Esophagus mucosa (tissue), 1 donor: ENCODE results near the gene NEDD4L. TPM values are rescaled to one million over a fixed set of nuclear protein-coding genes. Genes with fewer than 3 reads are reported as not detected.

Experiments used
- ATAC-seq: fragments of 200-7000 bp; cut with Tn5 transposase; one replicate; pipeline ENCODE4 v1.9.1; 2020
- total RNA-seq: library from RNA; stranded (reverse); gene quantifications from one replicate; pipeline ENCODE4 v1.2.4, GENCODE V29; 2023
- donor health status: DM: yes; HTN: yes; CAD: no.

Gene NEDD4L
- total RNA-seq, 1 donor from 2014 or later: 16.2 TPM

- no peak for ATAC-seq
Observed at GRCh38 chr18:58213440-58213839, 169.4 kb downstream of the NEDD4L start.

- ATAC-seq: no peak
Observed at GRCh38 chr18:58215011-58215410, 171.0 kb downstream of the NEDD4L start.

GRCh38 chr18:58216071-58216481, 172.1 kb downstream of the NEDD4L start:
- peak; percentile 53 for ATAC-seq

GRCh38 chr18:58217052-58217451, 173.0 kb downstream of the NEDD4L start:
- ATAC-seq: no peak

- no peak for ATAC-seq
Observed at GRCh38 chr18:58218117-58218516, 174.1 kb downstream of the NEDD4L start.

GRCh38 chr18:58221060-58221725, 177.2 kb downstream of the NEDD4L start:
- peak; percentile 90 for ATAC-seq

GRCh38 chr18:58222432-58223125, 178.6 kb downstream of the NEDD4L start:
- no peak for ATAC-seq

- peak; percentile 89 for ATAC-seq
Observed at GRCh38 chr18:58223717-58224424, 179.8 kb downstream of the NEDD4L start.

GRCh38 chr18:58224425-58224750, 180.4 kb downstream of the NEDD4L start:
- ATAC-seq: no peak

- ATAC-seq: no peak
Observed at GRCh38 chr18:58225101-58225500, 181.1 kb downstream of the NEDD4L start.

GRCh38 chr18:58226429-58226828, 182.4 kb downstream of the NEDD4L start:
- ATAC-seq: no peak

GRCh38 chr18:58227361-58227930, 183.4 kb downstream of the NEDD4L start:
- no peak for ATAC-seq

- ATAC-seq: no peak
Observed at GRCh38 chr18:58228176-58228575, 184.2 kb downstream of the NEDD4L start.

- no peak for ATAC-seq
Observed at GRCh38 chr18:58228762-58229161, 184.7 kb downstream of the NEDD4L start.

- no peak for ATAC-seq
Observed at GRCh38 chr18:58229162-58229561, 185.1 kb downstream of the NEDD4L start.

- peak; percentile 76 for ATAC-seq
Observed at GRCh38 chr18:58230438-58231179, 186.6 kb downstream of the NEDD4L start.

GRCh38 chr18:58231930-58232329, 187.9 kb downstream of the NEDD4L start:
- ATAC-seq: peak; percentile 89

- no peak for ATAC-seq
Observed at GRCh38 chr18:58232668-58233067, 188.6 kb downstream of the NEDD4L start.

- no peak for ATAC-seq
Observed at GRCh38 chr18:58234359-58234741, 190.3 kb downstream of the NEDD4L start.

- no peak for ATAC-seq
Observed at GRCh38 chr18:58235001-58235436, 191.0 kb downstream of the NEDD4L start.

- no peak for ATAC-seq
Observed at GRCh38 chr18:58239879-58240278, 195.9 kb downstream of the NEDD4L start.

- no peak for ATAC-seq
Observed at GRCh38 chr18:58241026-58241679, 197.1 kb downstream of the NEDD4L start.
